ENCODE results near the gene BTBD1.
"Not testable (repeated sequence)": the region's sequence is repeated elsewhere in the genome, so short reads cannot be mapped to it uniquely, and the experiment has no call there.

Gene BTBD1

GRCh38 chr15:83053151-83053550 lies 13.9 kb downstream of the BTBD1 start:
- no peak for DNase-seq

GRCh38 chr15:83046558-83047127 lies 20.4 kb downstream of the BTBD1 start:
- no peak for DNase-seq

DNA sequence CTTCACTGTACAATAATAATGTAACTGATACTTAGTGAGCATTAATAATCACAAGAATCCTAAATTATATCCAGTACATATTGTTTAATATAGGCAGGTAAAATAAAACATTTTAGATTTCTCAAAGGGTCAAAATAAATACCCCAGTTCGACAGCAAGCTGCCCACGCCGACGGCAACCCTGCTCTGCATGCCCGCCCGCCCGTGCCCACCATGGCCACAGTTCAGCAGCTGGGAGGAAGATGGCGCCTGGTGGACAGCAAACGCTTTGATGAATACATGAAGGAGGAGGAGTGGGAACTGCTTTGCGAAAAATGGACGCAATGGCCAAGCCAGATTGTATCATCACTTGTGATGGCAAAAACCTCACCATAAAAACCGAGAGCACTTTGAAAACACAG lies 22.9 kb downstream of the BTBD1 start:
- DNase-seq: no peak

GRCh38 chr15:83039206-83039605 lies 27.8 kb downstream of the BTBD1 start:
- DNase-seq: no peak

DNA sequence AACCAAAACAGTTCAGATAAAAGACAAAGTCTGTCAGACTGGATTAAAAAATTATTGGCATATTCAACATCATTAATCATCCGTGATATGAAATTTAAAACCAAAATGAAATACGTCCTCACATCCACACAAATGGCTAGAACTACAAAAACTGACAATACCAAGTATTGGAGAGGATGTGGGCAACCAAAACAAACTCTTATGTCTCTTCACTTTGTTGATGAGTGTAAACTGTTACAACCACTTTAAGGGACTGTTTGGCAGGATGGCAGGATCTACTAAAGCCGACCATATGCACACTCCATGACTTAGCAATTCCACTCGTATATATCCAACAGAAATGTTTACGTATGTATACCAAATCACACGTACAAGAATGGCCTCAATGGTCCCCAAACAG lies 30.8 kb downstream of the BTBD1 start:
- DNase-seq: no peak

GRCh38 chr15:83031234-83031633 lies 35.8 kb downstream of the BTBD1 start:
- not testable (repeated sequence) for DNase-seq

DNA sequence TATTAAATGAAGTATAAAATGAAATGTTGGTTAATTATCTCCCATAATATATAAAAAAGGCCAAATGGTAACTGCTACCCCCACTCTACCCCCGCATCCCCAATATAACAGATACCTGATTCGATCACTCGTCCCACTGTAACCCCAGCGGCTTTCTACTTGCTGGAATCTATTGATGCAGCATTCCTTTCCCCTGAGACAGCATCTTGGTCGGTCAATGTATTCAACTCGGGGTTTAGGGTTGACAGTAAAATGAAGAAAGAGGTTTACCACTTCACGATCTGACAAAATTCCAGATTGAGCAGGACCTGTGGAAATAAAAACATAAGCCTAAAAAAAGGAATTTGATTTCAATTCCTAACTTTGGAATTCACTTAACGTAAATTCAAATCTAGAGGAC lies 37.0 kb downstream of the BTBD1 start:
- no peak for DNase-seq

DNA sequence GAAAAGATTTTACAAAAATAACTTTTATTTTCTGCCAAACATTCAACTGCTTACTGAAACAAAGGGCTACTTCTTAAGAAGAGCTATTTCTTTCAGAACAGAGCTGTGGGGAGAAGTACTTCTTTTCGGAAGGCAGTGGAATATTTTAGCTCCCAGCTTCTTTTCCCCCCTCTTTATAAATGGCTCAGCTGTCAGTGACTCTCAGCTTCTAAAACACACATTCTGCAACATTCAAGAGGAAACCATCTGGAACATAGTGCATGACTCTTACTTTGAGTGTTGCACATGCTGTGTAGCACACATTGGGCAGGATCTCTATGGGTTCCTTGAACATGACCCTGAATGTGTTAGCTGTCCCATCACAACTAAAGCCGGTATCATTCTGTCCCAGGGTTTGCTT lies 48.6 kb downstream of the BTBD1 start:
- DNase-seq: no peak

DNA sequence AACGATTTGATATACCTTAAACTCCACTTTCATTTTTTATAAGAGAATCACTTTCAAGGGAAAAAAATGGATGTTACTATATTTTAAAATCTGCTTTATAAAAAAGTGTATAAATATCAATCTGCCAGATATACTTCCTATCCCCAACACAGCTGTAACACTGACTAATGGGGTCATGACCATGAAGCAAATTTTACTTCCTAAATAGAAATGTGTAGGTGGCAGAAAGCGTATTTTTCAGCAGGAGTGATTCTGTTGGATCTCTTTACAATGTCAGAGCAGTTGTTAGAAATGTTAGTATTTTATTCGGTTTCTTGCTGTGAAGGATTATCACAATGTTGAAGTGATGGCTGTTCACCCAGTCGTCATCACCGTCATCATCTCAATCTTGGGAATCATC lies 50.1 kb downstream of the BTBD1 start:
- DNase-seq: no peak

GRCh38 chr15:83015361-83015760 lies 51.7 kb downstream of the BTBD1 start:
- no peak for DNase-seq

DNA sequence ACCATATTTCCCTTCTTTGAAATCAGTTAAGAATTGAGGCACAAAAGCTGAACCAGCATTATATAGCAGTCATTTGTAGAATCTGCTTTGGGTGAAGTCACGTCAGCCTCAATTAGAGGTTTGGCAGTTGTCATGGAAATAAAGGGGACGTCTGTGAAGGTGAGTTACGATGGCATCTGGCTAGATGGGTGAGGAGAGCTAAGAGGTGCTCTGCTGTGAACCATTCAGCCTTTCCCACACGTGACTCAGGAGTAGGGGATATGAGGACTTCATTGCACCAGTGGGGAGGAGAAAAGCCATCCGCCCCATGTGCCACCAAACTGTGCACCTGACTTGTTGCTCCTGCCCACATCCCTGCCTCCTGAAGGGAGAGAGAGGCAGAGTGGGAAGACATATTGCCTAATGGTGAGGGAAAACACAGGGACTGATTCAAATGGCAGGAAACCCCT lies 52.8 kb downstream of the BTBD1 start:
- DNase-seq: no peak

- no peak for DNase-seq
These were observed 54.4 kb downstream of the BTBD1 start for GRCh38 chr15:83012636-83013035.

- DNase-seq: no peak
These were observed 55.0 kb downstream of the BTBD1 start for GRCh38 chr15:83012076-83012426.

- DNase-seq: peak; percentile 96
These were observed 55.6 kb downstream of the BTBD1 start, which contains the start of gene C15orf40 for GRCh38 chr15:83011271-83012075. TSS of gene C15orf40 (minus strand) at chr15:83011639. CDS start at chr15:83011607, 32 bp downstream.

GRCh38 chr15:83010709-83011270 lies 56.3 kb downstream of the BTBD1 start:
- peak; percentile 90 for DNase-seq

GRCh38 chr15:83000672-83001031 lies 66.4 kb downstream of the BTBD1 start:
- DNase-seq: not testable (repeated sequence)

DNA sequence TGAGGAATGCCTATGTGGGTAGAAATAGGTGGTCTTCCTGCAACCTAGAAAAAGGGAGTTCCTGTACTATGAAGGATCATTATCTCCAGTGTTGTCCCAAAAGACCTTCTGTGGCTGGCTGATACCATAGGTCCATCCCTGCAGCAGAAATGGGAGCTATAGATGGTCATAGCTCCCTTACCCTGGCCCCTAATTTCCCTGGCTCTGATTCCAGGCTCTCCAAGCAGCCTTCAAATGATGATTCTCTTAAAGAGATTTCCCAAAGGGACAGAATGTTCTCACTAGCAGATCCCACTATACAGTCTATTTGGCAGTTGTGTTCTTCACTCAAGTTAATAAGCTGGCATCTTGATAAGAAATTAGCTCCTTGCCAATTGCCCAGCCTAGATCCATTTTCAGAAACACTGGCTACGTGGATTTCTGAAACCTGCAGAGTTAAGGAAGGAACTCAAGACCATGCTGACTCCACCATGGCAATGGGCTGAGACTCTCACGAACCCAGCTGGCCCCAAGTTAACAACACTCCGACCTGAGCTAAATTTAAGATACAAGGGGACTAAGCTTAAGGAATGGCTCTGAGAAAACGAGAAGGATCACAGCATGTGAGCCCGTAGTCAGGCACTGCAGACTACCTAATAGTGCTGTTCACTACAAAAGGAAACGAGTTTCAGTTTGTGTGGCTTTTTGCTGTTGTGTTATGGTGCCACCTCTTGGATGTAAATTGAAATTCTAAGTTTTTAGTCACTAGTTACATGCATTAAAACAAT lies 67.0 kb downstream of the BTBD1 start:
- DNase-seq: peak; percentile 75

- DNase-seq: no peak
These were observed 67.6 kb downstream of the BTBD1 start for GRCh38 chr15:82999426-82999825.

DNA sequence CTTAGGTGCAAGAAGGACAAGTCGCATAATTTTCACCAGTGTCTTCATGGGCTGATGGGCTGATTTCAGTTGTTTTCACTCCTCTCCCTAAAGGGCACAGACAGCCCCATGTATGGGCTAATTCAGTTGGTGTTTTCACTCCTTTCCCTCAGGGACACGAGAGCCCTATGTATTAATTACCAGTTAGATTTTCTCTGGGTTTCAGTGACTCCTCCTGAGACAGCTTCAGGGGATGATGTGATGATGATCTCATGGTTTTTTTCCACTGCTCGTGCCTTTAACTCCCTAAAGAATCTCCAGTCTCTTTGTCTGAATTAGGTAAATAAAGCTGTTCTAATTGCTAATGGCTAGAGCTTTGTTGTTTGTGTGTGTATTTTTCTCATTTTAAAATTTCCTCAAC lies 71.1 kb downstream of the BTBD1 start:
- DNase-seq: no peak

- DNase-seq: no peak
These were observed 72.0 kb downstream of the BTBD1 start for GRCh38 chr15:82995076-82995475.

DNA sequence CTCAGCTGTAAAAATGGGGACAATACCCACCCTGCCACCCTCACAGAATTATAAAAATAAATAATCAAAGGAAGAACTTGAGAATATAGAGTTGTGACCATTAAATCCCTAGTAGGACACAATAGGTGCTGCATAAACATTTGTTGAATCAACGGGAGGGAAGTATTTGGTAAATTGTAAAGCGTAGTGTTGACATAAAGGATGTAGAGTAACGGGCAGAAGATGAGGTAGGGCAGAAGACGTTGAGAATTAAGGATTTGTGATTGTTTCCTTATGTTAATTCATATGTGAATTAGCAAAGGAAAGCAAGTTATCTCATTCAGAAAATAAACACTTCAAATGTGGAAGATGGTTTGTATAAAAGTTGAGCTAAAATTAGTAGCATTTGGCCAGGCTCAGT lies 73.9 kb downstream of the BTBD1 start:
- DNase-seq: no peak

GRCh38 chr15:82992436-82992998 lies 74.5 kb downstream of the BTBD1 start:
- no peak for DNase-seq

DNA sequence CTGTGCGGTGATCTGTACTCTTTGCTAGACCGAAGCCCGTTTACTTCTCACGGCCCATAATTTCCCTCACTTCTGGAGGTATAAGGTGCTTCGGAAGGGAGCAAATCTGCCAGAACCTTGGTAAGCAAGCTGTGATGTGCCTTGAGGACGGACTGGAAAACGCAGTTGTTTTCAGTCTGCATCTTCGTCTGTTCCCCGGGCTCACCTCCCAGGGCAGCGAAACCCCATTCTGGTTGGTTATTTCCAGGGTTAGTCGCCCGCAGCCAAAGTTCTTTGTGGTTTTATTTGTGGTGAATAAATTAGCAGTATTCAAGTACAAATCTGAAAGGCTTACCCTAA lies 80.6 kb downstream of the BTBD1 start:
- DNase-seq: no peak

Measured in eye (tissue), 1 donor.